HepG2 (cell line): ENCODE measurements around the gene VILL. TPM values are rescaled to one million over a fixed set of nuclear protein-coding genes. Genes with fewer than 3 reads are reported as not detected.

Experiments
- HNRNPUL1 ChIP-seq: fragments of 200-400 bp; formaldehyde crosslinking; IDR thresholded peaks from 2 replicates; pipeline ENCODE4 v1.6.1; 2017; ENCODE audit warnings: low read depth, mild to moderate bottlenecking, low read length, moderate library complexity
- ISL2 ChIP-seq: sonication (generic); formaldehyde crosslinking; IDR thresholded peaks from 2 replicates; pipeline ENCODE4 v1.5.0; 2020; ENCODE audit warnings: missing genetic modification reagents
- RBM22 ChIP-seq: fragments of 200-400 bp; formaldehyde crosslinking; optimal IDR thresholded peaks from 2 replicates; pipeline ENCODE3; 2017; ENCODE audit warnings: mild to moderate bottlenecking, low read length, moderate library complexity
- SIN3A ChIP-seq: IDR thresholded peaks from 2 replicates; pipeline ENCODE4 v1.6.1; 2011; ENCODE audit warnings: low read depth, mild to moderate bottlenecking, control low read depth, low read length, borderline replicate concordance
- SMYD3 ChIP-seq: sonication (generic); formaldehyde crosslinking; IDR thresholded peaks from 2 replicates; pipeline ENCODE4 v1.8.1; 2023; ENCODE audit warnings: mild to moderate bottlenecking, missing genetic modification reagents
- ZFX ChIP-seq: sonication (generic); formaldehyde crosslinking; IDR thresholded peaks from 2 replicates; pipeline ENCODE4 v1.4.0; 2020; ENCODE audit warnings: mild to moderate bottlenecking, low read depth, missing genetic modification reagents, moderate library complexity
- ZNF616 ChIP-seq: sonication (generic); formaldehyde crosslinking; IDR thresholded peaks from 2 replicates; pipeline ENCODE4 v1.5.0; 2020; ENCODE audit warnings: low read depth, mild to moderate bottlenecking, missing genetic modification reagents
- ZNF766 ChIP-seq: sonication (generic); formaldehyde crosslinking; IDR thresholded peaks from 2 replicates; pipeline ENCODE4 v1.5.0; 2020; ENCODE audit warnings: missing genetic modification reagents, borderline replicate concordance
- polyA plus RNA-seq, 8 experiments: library from polyadenylated mRNA; depleted of rRNA in 3 of 8; stranded (reverse) in 7 of 8; unstranded in 1 of 8; fragments of >200 nt; fragmentation: Illumina TruSeq in 4 of 8; extraction: Trizol in 4 of 8; gene quantifications; 2 replicates each; pipeline versions ENCODE4 v1.2.1 to v1.2.3, GENCODE V29; 2011 to 2016; ENCODE audit warnings: low read depth in 4 of 8, missing spikeins in 1 of 8, mixed read lengths in 1 of 8; ENCODE audit not compliant: insufficient read depth in 1 of 8
- total RNA-seq, 5 experiments: library from RNA; depleted of rRNA; stranded (reverse); fragments of >200 nt; fragmentation: Illumina TruSeq; extraction: Trizol; gene quantifications; 2 replicates each; pipeline ENCODE4 v1.2.3, GENCODE V29; 2016; ENCODE audit warnings: low read depth in 1 of 5
- TF ChIP-seq, protein P1 (sequence below): sonication (generic); formaldehyde crosslinking; IDR thresholded peaks from 2 replicates; pipeline ENCODE4 v1.4.0; 2020; ENCODE audit warnings: missing genetic modification reagents
- TF ChIP-seq, protein P2 (sequence below): sonication (generic); formaldehyde crosslinking; IDR thresholded peaks from 2 replicates; pipeline ENCODE4 v1.5.1; 2020; ENCODE audit warnings: mild to moderate bottlenecking, missing genetic modification reagents, moderate library complexity
- TF ChIP-seq, protein P3 (sequence below): sonication (generic); formaldehyde crosslinking; IDR thresholded peaks from 2 replicates; pipeline ENCODE4 v1.8.0; 2022; ENCODE audit warnings: missing genetic modification reagents, mild to moderate bottlenecking, moderate library complexity, borderline replicate concordance
- TF ChIP-seq, protein P4 (sequence below): sonication (generic); formaldehyde crosslinking; IDR thresholded peaks from 2 replicates; pipeline ENCODE4 v1.8.0; 2022; ENCODE audit warnings: mild to moderate bottlenecking, missing genetic modification reagents, borderline replicate concordance
- TF ChIP-seq, protein P5 (sequence below): sonication (generic); formaldehyde crosslinking; IDR thresholded peaks from 2 replicates; pipeline ENCODE4 v1.4.0; 2020; ENCODE audit warnings: missing genetic modification reagents, borderline replicate concordance

Gene VILL
- total and polyA plus RNA-seq, 2 of the 13 experiments (the other 11 are each of a cell fraction or from before 2014, with no cell fraction given): 3.2 to 5.3 TPM

DNA sequence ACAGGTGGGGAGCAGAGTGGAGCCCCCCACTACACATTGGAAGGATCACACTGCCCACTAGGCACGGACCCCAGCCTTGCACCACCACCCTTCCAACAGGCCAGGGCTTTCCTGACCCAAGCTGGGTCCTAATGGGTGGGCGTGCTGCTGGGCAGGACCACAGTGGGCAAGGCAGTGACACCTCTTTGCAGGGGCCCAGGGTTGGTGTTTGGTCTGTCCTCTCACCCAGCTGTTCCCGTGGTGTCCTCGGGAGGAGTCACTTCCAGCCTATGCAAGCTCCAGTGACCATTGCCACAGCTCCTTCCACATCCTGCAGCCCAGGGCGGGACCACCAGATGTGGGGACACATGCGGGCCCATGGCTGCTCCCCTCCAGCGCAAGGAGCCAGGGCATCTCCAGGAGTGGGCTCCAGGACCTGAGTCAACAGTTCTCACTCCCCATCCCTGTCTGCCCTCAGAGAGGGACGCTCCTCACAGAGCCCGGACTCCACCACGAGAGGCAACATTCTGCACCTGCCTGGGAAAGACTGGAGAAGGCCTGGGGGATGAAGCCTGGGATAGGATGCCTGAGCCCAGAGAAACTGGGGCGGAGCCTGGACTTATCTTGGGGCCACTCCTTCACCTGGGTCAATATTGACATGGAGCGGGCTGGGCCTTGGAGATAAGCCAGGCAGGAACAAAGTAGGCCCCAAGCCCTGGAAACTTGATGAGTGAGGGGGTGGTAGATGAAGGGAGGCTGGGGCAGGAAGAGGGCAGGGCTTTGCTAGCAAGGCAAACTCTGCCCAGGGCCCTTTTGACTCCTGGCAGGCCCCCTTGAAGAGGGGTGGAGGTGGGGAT, 3.9 kb upstream of the VILL start (continued):
- TF ChIP-seq, protein P1, sequence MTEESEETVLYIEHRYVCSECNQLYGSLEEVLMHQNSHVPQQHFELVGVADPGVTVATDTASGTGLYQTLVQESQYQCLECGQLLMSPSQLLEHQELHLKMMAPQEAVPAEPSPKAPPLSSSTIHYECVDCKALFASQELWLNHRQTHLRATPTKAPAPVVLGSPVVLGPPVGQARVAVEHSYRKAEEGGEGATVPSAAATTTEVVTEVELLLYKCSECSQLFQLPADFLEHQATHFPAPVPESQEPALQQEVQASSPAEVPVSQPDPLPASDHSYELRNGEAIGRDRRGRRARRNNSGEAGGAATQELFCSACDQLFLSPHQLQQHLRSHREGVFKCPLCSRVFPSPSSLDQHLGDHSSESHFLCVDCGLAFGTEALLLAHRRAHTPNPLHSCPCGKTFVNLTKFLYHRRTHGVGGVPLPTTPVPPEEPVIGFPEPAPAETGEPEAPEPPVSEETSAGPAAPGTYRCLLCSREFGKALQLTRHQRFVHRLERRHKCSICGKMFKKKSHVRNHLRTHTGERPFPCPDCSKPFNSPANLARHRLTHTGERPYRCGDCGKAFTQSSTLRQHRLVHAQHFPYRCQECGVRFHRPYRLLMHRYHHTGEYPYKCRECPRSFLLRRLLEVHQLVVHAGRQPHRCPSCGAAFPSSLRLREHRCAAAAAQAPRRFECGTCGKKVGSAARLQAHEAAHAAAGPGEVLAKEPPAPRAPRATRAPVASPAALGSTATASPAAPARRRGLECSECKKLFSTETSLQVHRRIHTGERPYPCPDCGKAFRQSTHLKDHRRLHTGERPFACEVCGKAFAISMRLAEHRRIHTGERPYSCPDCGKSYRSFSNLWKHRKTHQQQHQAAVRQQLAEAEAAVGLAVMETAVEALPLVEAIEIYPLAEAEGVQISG (CRISPR knock-in tag): no peak
- no peak for TF ChIP-seq SMYD3 (CRISPR knock-in tag)
- TF ChIP-seq ZNF766 (CRISPR knock-in tag): no peak
- peak; percentile 50 for TF ChIP-seq RBM22
- TF ChIP-seq, protein P2, sequence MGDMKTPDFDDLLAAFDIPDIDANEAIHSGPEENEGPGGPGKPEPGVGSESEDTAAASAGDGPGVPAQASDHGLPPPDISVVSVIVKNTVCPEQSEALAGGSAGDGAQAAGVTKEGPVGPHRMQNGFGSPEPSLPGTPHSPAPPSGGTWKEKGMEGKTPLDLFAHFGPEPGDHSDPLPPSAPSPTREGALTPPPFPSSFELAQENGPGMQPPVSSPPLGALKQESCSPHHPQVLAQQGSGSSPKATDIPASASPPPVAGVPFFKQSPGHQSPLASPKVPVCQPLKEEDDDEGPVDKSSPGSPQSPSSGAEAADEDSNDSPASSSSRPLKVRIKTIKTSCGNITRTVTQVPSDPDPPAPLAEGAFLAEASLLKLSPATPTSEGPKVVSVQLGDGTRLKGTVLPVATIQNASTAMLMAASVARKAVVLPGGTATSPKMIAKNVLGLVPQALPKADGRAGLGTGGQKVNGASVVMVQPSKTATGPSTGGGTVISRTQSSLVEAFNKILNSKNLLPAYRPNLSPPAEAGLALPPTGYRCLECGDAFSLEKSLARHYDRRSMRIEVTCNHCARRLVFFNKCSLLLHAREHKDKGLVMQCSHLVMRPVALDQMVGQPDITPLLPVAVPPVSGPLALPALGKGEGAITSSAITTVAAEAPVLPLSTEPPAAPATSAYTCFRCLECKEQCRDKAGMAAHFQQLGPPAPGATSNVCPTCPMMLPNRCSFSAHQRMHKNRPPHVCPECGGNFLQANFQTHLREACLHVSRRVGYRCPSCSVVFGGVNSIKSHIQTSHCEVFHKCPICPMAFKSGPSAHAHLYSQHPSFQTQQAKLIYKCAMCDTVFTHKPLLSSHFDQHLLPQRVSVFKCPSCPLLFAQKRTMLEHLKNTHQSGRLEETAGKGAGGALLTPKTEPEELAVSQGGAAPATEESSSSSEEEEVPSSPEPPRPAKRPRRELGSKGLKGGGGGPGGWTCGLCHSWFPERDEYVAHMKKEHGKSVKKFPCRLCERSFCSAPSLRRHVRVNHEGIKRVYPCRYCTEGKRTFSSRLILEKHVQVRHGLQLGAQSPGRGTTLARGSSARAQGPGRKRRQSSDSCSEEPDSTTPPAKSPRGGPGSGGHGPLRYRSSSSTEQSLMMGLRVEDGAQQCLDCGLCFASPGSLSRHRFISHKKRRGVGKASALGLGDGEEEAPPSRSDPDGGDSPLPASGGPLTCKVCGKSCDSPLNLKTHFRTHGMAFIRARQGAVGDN (CRISPR knock-in tag): peak; percentile 54; the same call in 1 of the 2 replicates
- TF ChIP-seq ZFX (CRISPR knock-in tag): peak; percentile 83
- TF ChIP-seq HNRNPUL1: no peak
- TF ChIP-seq ZNF616 (CRISPR knock-in tag): 0 out of 2 replicates have a peak, but pooled peaks have one; percentile 44
- no peak for TF ChIP-seq SIN3A
- TF ChIP-seq ISL2: peak; percentile 80
- TF ChIP-seq, protein P3, sequence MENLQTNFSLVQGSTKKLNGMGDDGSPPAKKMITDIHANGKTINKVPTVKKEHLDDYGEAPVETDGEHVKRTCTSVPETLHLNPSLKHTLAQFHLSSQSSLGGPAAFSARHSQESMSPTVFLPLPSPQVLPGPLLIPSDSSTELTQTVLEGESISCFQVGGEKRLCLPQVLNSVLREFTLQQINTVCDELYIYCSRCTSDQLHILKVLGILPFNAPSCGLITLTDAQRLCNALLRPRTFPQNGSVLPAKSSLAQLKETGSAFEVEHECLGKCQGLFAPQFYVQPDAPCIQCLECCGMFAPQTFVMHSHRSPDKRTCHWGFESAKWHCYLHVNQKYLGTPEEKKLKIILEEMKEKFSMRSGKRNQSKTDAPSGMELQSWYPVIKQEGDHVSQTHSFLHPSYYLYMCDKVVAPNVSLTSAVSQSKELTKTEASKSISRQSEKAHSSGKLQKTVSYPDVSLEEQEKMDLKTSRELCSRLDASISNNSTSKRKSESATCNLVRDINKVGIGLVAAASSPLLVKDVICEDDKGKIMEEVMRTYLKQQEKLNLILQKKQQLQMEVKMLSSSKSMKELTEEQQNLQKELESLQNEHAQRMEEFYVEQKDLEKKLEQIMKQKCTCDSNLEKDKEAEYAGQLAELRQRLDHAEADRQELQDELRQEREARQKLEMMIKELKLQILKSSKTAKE (CRISPR knock-in tag): peak; percentile 35; the same call in 1 of the 2 replicates
- TF ChIP-seq, protein P4, sequence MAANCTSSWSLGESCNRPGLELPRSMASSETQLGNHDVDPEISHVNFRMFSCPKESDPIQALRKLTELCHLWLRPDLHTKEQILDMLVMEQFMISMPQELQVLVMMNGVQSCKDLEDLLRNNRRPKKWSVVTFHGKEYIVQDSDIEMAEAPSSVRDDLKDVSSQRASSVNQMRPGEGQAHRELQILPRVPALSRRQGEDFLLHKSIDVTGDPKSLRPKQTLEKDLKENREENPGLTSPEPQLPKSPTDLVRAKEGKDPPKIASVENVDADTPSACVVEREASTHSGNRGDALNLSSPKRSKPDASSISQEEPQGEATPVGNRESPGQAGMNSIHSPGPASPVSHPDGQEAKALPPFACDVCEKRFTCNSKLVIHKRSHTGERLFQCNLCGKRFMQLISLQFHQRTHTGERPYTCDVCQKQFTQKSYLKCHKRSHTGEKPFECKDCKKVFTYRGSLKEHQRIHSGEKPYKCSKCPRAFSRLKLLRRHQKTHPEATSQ (CRISPR knock-in tag): no peak
- TF ChIP-seq, protein P5, sequence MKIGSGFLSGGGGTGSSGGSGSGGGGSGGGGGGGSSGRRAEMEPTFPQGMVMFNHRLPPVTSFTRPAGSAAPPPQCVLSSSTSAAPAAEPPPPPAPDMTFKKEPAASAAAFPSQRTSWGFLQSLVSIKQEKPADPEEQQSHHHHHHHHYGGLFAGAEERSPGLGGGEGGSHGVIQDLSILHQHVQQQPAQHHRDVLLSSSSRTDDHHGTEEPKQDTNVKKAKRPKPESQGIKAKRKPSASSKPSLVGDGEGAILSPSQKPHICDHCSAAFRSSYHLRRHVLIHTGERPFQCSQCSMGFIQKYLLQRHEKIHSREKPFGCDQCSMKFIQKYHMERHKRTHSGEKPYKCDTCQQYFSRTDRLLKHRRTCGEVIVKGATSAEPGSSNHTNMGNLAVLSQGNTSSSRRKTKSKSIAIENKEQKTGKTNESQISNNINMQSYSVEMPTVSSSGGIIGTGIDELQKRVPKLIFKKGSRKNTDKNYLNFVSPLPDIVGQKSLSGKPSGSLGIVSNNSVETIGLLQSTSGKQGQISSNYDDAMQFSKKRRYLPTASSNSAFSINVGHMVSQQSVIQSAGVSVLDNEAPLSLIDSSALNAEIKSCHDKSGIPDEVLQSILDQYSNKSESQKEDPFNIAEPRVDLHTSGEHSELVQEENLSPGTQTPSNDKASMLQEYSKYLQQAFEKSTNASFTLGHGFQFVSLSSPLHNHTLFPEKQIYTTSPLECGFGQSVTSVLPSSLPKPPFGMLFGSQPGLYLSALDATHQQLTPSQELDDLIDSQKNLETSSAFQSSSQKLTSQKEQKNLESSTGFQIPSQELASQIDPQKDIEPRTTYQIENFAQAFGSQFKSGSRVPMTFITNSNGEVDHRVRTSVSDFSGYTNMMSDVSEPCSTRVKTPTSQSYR (CRISPR knock-in tag): peak; percentile 20; the same call in 1 of the 2 replicates
